NCI-H2171 (cell line): ENCODE data around the gene KIAA1549.

Experiments used
- DNase-seq: peaks from one replicate; lab custom pipeline; 2025; lab: John Stamatoyannopoulos, UW

KIAA1549 gene

DNA sequence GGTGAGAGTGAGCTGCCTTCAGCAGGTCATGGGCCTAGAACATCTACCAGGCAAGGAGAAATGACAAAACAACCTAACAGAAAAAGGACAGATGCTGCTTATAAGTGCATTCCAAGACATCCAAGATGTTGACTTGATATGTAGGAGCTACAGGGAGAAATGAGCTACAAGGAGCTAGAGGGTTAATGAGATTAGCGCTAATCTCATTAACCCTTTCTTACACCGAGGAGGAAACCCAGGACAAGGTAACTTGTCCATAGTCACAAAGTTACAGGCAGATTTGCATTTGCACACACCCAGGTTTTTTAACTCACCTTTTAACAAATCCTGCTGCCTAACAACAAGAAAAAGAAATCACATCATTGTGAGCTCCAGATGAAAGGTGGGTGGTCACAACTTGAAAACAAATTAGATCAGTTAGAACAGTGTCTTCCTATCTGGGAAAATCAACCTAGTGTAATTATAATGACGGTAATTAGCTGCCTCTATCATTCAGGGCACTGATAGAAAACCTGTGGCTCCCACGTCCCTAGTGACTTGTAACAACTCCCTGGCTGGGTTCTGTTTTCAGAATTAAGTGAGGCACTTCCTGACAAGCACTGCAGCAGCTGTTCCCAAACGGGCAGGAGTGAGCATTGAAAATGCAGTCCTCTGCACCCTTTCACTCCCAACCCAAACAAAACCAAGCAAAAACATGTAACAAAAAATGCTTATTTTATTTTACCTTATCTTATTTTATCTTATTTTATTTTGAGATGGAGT is 5.7 kb downstream of the KIAA1549 start:
- peak; percentile 79 for DNase-seq

DNA sequence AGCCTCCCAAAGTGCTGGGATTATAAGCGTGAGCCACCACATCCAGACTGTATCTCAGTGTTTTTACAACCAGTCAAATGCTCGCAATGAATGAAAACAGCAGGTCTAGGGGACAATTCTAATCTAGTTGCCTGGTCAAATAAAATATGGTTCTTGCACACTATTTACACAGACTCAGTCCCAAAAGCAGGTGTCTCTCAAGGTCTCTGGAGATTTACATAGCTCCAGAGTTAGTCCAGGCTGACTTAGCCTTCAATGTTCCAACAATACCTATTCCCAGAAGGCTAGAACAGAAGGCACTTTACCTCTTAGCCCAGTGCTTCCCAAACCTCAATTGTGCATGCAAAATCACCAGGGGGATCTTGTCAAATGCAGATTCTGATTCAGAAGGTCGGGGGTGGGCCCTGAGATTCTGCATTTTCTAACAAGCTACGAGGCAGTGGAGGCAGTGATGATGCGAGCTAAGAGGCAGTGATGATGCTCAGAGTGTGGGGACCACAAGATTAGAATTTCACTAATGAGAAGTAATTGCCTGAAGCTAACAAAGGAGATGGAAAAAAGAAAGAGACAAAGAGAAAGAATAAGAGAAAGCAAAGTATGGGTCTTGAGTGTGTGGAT is 6.4 kb downstream of the KIAA1549 start:
- peak; percentile 27 for DNase-seq

DNA sequence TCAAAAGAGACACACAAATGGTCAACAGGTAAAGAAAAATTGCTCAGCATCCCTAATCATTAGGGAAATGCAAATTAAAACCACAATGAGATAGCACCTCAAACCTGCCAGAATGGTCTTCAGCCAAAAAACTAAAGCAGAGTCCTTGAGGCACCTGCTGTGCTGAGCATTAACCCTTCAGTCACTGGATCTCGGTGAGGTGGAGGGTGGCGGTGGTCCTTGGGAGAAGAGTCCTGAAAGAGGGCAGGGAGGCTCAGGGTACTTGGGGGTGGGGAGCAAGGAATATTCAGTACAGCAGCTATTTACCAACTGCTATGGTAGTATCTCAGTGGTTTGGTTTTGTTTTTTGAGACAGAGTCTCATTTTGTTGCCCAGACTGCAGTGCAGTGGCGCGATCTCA is 7.1 kb downstream of the KIAA1549 start:
- DNase-seq = no peak

DNA sequence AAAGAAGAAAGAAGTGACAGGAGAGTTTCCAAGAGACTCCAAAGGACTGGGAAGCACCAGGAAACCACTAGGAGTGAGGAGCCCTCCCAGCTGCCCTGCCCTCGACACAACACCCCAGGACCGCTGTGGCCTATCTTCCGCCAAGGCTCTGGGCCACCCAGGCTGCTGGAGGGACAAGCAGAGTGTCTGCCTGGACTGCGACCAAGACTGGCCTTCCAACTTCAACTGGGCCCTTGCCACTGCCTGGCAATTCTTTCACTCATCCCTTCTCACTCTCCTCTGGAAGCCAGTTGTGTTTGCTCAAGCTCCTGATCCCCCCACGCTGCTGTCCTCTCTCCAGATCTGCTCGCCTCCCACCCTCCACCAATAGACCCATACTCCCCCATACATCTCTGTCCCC is 10.2 kb downstream of the KIAA1549 start:
- no peak for DNase-seq

DNA sequence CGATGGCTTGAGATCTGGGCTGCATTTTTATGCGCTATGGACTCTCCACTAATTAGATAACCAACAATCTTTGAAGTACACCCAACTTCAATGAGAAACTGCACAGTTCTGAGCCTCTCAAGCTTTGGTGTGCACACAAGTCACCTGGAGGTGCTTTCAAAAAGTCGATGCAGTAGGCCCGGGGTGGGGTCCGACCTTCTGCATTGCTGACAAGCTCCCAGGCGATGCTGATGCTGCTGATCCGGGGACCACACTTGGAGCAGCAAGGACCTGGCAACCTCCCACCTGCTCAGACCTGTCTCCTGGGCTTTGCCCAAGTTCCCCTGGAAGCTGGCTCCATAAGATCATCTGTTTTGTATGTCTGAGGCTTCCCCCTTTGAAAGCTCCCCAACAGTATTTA is 10.7 kb downstream of the KIAA1549 start:
- no peak for DNase-seq

DNA sequence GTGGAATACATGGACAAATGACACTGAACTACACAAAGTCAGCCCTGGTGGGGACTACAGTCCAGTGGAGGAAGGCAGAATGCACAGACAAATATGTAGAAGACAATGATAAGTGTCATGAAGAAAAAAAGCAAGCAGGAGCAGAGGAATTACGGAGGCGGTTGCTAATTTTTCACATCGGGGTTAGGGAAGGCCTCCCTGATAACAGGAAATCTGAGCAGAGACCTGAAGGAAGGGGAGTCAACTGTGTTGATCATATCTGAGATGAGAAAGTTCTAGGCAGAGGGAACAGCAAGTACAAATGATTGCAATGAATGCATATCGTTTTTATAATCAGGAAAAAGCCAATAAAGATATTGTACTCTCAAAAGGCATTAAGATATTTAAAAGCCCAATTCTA is 14.0 kb downstream of the KIAA1549 start:
- DNase-seq = no peak

DNA sequence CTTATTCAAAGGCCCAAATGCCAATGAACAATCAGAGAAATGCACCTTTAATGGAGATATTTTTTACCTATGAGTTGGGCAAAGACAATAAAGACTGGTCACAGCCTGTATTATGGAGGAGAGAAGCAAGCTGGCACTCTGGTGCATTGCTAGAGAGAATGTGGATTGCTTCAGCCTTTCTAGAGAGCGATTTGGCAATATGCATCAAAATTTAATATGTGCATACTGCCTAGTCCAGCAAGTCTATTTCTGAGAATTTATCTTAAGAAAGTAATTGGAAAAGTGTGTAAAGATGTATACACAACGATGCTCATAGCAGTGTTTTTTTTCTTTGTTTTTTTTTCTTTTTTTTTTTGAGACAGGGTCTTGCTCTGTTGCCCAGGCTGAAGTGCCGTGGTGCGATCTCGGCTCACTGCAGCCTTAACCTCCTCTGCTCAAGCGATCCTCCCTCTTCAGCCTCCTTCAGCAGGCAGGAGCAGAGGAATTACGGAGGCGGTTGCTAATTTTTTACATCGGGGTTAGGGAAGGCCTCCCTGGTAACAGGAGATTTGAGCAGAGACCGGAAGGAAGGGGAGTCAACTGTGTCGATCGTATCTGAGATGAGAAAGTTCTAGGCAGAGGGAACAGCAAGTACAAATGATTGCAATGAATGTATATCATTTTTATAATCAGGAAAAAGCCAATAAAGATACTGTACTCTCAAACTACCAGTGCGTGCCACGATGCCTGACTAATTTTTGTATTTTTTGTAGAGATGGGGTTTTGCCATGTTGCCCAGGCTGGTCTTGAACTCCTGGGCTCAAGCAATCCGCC is 16.4 kb downstream of the KIAA1549 start:
- DNase-seq = no peak

DNA sequence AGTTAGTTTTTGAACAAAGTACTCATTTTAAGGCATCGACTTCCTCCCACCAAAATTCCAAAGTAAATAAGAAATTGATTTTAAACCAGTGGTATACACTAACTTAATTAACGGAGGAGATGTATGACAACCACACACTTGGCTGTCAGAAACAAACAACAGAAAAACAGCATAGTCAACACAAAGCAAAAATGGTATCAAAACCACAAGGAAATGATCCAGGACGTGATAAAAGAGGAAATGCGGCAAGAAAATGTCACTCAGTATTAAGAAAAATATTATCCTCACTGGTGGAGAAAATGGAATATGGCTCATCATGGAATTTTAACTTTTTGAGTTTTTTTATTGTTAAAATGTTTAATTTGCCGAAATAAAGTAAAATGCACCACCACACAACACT is 17.5 kb downstream of the KIAA1549 start:
- DNase-seq = no peak

DNA sequence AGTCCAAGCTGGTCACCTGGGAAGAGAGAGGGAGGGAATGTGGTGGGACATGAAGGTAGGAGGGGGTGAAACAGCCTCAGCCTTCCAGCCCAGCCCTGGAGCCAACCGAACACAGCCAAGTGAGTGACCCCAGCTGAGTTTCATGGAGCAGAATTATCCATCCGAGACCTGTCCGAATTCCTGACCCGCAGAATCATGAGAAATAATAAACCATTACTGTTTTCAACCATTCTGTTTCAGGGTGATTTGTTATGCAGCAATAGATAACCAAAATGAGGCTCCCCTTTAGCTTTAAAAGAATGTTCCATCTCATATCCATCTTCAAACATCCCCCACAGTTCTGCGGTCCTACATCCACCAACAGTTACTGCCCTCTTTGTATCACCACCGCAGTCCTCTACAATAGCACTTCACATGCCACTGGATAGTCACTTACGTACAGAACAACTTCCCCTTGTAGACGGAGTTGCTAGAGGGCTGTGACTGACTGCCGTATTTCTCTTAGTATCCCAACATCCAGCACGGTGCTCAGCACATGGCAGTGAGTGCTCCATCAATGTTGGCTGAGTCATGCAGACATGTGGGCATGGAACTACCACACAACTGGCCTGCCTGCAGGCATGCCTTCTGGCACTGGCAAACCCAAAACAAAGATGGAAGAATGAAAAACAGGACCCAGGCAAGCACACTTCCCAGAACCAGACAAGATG is 18.5 kb downstream of the KIAA1549 start:
- DNase-seq = no peak

DNA sequence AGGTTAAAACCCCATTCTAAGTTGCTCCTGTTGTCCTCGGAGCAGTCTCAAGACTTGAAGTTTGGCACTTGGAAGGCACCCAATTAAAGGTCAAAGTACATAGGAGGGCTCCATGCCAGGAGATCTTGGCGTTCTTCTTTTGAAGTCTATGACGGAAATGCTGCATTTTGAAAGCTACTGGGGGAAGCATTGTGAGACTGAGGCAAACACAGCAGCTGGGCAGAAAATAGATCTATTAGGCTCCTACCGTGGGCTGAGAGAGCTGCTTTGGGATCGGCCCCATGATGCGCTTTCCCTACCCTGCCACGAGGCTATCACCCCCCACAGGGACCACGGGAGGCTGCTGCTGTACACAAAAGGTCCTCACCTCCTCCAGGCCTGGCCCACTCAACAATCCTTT is 20.0 kb downstream of the KIAA1549 start:
- no peak for DNase-seq

DNA sequence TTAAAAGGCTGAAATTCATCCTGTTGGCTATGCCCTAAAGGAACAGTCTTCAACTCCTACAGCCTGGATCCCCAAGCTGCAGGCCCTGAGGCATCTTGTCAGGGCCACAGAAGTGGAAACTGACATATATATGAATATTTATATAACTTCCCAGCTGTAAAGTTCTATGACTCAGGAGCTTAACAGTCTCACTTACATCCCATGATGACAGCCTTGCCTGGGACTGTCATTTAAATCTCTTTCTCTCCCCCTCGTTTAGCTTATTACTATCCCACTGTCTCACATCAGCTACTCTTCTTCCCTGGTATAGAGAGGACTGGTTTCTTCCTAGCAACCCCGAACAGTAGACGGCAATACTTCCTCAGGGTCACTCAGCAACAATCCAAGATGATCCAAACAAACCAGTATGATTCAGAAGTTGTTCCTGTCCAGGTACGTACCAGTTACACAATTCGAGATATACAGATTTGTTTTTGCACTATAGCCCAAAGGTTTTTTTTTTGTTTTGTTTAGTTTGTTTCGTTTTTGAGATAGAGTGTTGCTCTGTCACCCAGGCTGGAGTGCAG is 22.7 kb downstream of the KIAA1549 start:
- DNase-seq = no peak

DNA sequence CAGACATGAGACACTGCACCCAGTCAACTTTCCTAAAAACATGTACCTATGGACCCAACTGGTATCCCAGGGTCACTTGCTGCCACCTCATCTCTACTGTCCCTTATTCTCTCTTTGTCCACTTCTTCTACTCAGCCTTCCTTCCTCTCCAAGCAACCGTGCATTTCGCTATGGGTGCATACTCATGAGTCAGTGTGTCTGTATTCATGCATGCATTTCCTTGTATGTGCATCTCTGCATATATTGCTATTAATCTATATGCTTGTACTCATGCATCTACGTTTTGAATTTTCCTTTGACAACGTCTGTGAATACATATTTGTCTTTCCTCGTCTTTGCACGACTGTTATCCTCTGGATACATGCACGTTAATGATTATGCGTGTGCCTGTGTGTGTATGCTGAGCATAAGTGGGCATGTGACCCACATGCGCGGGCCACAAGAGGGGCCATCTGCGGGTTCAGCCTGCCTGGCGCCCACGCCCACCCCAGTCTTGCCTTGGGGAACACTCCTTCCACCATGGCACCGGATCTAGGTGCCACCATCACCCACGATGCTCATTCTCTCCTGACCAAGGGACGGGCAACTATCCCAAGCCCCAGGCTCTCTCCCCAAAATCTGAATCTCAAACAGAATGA is 23.3 kb downstream of the KIAA1549 start:
- no peak for DNase-seq

DNA sequence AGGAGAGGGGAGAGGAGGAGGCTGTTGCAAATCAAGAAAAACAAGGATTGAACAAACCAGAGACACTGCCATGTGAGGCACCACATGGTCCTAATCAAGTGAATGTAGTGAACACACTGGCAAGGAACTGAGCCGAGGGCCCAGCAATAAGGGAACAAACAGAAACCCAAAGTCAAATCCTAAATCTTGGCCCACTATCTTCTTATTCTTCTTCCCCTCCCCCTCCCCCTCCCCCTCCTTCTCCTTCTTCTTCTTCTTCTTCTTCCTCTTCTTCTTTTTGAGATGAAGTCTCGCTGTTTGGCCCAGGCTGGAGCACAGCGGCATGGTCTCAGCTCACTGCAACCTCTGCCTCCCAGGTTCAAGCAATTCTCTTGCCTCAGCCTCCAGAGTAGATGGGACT is 24.0 kb downstream of the KIAA1549 start:
- DNase-seq = no peak

DNA sequence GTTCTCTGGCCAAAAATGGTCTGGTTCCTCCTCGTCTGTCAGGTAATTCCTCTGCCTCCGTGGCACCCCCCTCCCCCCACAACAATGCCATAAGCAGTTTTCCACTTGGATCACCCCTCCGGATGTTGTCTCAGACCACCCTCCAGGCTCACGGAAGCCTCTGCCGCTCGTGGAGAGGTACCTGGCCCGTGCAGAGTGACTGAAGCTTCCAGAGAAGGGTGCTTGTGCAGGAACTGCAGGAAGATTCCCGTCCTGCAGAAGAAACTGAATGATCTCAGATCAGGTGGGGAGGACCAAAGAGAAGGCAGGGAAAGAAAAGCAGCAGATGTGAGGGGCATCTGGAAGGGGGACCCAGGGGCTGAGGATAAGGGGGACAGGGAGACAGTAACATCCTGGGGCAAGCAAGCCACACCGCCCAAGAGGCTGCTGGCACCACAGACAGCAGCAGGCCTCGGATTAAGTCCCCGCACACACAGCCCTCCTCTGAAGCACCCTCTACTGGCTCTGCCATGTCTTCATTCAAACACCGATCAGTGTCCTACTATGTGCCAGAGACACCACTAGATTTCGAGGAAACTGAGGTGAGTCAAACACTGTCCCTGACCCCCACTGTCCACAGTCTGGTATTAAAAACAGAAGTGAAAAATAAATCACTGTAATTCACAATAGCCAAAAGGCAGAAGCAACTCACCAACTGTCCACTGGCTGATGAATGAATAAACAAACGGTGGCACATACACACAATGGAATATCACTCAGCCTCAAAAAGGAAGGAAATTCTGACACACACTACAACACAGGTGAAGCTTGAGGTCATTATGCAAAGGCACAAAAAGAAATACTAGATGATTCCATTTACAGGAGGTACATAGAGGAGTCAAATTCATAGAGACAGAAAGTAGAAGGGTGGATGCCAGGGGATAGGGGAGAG is 26.4 kb downstream of the KIAA1549 start:
- DNase-seq = no peak

DNA sequence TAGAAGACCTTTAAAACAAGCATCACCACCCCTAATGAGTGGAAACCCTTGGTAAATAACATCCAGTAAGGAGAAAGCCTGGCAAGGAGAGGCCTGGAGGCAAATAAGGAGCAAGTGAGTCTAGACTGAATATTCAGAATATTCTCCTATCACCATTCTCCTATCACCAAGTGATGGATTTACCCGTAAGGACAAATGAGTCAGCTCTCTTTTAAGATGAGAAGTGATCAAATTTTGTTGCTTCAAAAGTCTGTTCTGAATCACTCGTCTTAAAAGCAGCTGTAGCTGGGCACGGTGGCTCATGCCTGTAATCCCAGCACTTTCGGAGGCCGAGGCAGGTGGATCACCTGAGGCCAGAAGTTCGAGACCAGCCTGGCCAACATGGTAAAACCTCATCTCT is 28.4 kb downstream of the KIAA1549 start:
- no peak for DNase-seq

DNA sequence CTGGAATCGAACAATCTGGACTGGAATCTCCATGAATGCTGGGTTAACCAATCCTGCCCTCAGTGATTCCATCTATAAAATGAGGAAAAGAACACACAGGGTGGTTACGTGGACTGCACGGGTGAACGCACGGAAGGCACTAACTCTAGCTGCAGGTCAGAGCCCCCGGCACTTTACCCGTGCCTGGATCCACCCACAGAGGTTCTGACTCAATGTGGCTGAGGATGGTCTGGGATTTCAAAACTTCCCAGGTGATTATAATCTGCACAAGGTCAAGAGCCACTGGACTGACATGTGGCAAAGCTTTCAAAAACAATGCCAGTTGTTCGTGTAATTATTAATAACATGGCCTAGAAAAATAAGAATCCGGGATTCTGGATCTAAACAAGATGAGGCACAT is 29.2 kb downstream of the KIAA1549 start:
- no peak for DNase-seq

DNA sequence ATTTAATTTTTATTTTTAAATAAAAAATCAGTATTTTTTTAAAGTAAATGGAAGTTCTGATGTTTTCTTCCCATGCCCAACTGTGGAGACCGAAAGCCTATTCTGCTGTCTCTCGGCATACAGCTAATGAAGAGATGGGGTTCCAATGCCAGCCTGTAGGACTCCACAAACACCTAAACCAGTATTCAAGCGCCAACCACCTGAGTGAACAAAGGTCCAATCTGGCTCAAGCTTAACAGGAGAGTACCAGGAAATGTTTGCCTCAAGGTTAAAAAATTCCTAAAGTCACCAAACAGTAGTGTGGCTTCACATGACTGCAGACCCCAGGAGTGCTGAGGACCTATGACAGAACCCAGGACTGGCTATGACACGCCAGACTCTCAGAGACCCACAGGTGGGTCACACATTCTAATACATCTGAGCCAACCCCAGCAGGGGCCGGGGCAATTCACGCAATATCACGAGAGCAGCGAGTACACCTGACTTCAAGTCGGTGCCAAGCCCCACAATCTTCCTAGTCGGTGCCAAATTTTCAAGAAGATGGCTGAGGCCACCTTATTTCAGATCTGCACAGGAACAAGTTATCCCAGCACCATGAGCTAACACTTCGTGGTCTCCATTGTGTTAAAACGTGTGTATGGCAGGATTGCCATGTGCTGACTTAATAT is 31.6 kb downstream of the KIAA1549 start:
- no peak for DNase-seq

DNA sequence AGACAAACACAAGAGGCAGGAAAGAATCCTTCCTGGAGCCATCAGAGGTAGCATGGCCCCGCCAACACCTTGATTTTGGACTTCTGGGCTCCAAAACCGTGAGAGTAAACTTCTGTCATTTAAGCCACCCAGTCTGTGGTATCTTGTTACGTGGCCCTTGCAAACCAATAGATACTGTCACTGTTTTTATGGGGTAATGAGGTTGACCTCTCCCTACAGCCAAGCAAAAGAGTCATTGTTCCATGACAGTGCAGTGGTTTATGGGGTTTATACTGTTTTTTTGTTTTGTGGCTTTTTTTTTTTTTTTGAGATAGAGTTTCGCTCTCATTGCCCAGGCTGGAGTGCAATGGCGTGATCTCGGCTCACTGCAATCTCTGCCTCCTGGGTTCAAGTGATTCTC is 32.8 kb downstream of the KIAA1549 start:
- DNase-seq = no peak

DNA sequence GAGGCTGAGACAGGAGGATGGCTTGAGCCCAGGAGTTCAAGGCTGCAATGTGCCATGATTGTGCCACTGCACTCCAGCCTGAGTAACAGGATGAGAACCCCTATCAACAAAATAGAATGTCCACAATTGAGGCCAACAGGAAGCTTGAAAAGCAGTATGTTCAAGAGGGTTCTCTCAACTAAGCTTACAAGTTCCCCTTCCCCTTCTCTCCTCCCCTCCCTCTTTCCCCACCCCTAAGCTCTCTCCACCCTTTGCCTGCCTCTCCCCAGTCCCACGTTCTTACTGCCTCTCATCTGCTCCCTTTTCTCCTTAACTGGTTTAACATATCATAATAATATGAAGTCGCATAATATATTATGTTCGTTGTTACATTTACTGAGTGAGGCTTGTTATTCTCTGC is 35.4 kb downstream of the KIAA1549 start:
- no peak for DNase-seq

DNA sequence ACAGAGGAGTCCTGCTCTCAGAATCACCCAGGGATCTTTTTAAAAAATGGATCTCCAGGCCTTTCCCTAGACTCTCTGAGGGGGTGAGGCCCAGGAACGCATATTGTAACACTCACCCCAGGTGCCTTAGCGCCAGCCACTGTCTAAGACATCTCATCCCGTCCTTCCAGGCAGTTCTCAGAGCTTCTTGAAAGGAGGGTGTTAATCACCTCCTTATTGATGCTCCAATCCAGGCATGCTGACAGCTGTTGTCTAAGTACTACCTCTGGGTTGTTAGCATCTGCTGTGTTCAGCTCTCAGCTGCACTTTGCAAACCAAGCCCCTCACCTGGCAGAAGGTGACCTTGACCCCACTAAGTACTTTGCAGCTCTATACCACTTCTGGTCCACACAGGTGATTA is 36.0 kb downstream of the KIAA1549 start:
- peak; percentile 55 for DNase-seq
